GM12873 (cell line): ENCODE measurements around the gene PEPD.

Source experiments
- TF ChIP-seq, protein P1 (sequence below): IDR thresholded peaks from 2 replicates; pipeline ENCODE4 v1.5.1; 2012; ENCODE audit warnings: low read depth, mild to moderate bottlenecking, moderate library complexity, low read length, control low read depth; ENCODE audit not compliant: insufficient read depth; ENCODE audit errors: missing control alignments

The PEPD gene

GRCh38 chr19:33506498-33506897 is 15.1 kb downstream of the PEPD start:
- TF ChIP-seq, protein P1, sequence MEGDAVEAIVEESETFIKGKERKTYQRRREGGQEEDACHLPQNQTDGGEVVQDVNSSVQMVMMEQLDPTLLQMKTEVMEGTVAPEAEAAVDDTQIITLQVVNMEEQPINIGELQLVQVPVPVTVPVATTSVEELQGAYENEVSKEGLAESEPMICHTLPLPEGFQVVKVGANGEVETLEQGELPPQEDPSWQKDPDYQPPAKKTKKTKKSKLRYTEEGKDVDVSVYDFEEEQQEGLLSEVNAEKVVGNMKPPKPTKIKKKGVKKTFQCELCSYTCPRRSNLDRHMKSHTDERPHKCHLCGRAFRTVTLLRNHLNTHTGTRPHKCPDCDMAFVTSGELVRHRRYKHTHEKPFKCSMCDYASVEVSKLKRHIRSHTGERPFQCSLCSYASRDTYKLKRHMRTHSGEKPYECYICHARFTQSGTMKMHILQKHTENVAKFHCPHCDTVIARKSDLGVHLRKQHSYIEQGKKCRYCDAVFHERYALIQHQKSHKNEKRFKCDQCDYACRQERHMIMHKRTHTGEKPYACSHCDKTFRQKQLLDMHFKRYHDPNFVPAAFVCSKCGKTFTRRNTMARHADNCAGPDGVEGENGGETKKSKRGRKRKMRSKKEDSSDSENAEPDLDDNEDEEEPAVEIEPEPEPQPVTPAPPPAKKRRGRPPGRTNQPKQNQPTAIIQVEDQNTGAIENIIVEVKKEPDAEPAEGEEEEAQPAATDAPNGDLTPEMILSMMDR: no peak

- TF ChIP-seq, protein P1: no peak
Observed at GRCh38 chr19:33505823-33506222, 15.8 kb downstream of the PEPD start.

DNA sequence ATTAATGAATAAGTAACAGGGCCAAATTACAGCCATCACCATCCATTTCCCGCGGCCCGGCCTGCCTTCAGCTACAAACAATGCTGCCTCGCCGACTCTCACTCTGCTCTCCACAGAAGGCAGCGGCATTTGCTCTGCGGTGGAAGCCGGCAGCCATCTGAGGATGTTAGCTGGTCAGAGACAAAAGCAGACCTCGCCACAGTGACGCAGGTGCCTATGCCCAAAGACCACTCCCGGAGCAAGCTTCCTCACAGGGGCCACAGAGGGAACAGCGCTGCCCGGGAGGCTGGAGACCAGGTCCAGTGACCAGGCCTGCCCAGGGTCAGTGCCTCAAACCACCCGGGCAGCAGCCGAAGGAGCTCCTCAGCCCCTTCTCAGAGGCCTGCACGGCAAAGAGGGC is 16.4 kb downstream of the PEPD start:
- TF ChIP-seq, protein P1: no peak

GRCh38 chr19:33504058-33504444 is 17.5 kb downstream of the PEPD start:
- TF ChIP-seq, protein P1: no peak

- TF ChIP-seq, protein P1: no peak
Observed at GRCh38 chr19:33503433-33504057, 18.0 kb downstream of the PEPD start.

GRCh38 chr19:33503030-33503429 is 18.6 kb downstream of the PEPD start:
- TF ChIP-seq, protein P1: no peak

DNA sequence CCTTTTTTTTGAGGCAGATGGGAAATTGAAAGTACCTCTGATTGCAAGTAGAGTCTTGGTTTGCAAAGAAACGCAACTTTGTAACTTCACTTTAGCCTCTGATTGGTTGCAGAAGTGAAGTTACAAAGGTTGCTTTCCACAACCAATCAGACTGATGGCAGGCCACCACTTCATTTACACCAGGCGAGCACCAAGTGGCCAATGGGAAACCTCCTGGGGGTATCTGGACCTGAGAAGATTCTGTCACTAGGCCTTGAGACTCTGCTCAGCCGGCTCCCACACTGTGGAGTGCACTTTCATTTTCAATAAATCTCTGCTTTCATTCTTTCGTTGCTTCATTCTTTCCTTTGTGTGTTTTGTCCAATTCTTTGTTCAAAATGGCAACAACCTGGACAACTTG is 19.1 kb downstream of the PEPD start:
- TF ChIP-seq, protein P1: no peak
